GM21360 (cell line): ENCODE measurements around the gene ANAPC2.
A peak's percentile ranks its signal among the peaks of the same experiment; 100 is the strongest.

ENCODE experiments used
- ATAC-seq: cut with Tn5 transposase; IDR thresholded peaks from one replicate; pipeline ENCODE4 v1.9.1; 2021; ENCODE audit warnings: mild to moderate bottlenecking, moderate library complexity; ENCODE audit not compliant: unreplicated experiment

The ANAPC2 gene

DNA sequence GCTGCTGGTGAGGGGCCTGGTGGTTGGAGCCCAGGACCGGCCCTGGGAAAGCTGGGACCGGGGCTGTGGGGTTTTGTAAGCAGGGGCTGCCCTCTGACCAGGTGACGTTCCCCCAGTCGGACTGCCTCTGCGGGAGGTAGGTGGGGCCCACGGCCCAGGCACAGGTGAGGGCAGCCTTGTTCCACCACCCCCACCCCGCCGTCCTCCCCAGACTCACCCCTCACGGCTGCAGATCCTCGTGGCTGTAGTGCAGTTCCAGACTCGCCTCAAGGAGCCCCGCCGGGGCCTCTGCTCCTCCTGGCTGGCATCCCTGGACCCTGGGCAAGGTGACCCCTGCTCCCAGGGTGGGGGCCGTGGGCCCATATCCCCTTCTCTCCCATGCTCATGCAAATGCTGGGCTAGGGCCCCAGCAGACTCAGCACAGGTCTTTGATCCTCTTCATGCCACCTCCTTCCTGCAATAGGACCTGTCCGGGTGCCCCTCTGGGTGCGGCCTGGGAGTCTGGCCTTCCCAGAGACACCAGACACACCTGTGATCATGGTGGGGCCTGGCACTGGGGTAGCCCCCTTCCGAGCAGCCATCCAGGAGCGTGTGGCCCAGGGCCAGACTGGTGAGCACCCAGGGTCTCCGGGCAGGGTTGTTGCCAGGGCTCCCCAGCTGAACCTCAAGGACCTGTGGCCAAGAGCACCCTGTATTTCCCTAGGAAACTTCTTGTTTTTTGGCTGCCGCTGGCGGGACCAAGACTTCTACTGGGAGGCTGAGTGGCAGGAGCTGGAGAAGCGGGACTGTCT is 27.0 kb upstream of the ANAPC2 start:
- no peak for ATAC-seq

DNA sequence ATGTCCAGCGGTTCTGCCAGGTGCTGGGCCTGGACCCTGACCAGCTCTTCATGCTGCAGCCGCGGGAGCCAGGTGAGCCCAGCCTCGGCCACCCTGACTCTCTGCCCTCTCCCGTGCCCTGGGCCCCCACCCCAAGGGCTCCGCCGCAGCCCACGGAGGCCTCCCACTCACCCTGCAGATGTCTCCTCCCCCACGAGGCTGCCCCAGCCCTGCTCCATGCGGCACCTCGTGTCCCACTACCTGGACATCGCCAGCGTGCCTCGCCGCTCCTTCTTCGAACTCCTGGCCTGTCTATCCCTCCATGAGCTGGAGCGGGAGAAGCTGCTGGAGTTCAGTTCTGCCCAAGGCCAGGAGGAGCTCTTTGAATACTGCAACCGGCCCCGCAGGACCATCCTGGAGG is 26.3 kb upstream of the ANAPC2 start:
- ATAC-seq: no peak

DNA sequence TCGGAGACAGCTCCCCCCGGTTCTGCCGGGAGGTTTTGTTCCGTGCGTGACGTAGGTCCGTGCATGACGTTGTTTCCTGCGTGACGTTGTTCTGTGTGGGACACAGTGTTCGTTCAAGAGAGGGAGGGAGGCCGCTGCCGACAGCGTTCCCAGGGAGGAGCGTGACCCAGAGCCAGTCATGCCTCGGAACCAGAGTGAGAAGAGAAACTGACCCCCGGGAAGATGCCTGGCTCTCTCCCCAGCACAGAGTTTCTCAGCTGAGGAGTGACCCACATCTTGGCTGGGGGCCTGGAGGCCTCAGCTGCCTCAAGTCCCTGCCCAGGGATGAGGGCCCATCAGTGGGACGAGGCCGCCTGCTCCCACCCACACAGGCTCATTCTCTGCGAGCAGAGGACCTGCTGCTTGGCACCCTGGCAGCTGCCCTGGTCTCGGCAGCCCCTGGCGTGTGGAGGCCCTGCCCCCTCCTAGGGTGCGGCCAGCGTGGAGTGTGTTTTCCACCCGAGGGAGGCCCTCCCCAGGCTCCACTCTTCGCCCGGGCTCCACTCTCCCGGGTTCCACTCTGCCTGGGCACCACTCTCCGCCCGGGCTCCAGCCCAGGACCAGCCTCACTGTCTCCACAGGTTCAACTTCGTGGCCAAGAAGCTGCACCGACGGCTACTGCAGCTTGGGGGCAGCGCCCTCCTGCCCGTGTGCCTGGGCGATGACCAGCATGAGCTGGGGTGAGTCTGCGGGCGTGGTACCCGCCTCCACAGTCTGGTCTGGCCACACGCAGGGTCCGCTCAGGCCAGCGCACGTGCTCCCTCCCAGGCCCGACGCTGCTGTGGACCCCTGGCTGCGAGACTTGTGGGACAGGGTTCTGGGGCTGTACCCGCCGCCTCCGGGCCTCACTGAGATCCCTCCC is 25.1 kb upstream of the ANAPC2 start:
- ATAC-seq: no peak

DNA sequence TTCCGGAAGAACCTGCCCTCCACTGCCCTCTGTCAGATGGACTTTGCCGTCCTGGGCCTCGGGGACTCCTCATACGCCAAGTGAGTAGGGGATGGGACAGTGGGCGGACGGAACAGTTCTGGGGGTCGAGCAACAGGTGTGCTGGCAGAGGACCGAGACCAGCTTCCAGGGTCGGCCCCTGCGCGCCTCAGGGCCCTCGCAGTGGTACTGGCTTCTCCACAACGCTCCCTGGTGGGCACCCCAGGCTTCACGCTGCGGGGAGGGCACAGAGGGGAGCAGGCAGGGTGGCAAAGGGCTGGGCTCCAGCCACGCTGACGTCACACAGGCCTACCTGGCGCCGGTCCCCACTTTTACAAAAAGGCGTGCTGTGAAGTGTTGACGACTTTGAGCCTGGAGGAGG is 24.2 kb upstream of the ANAPC2 start:
- no peak for ATAC-seq

DNA sequence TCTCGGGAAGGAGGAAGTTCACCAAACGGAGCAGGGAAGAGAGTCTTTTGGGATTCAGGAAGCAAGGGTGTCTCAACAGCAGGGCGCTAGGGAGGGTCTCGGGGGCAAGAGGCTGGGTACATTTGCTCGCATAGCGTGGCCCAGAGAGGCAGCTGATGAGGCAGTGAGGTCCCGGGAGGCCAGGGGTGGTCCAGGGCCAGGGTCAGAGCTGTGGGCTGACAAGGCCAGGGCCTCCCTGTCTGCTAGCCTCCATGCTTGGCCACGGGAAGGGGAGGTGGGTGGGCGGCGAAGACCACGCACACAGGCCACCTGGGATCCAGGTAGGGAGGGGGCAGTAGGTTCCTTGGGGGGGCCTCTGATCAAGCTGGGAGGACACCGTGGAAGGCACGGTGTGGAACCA is 23.2 kb upstream of the ANAPC2 start:
- no peak for ATAC-seq

DNA sequence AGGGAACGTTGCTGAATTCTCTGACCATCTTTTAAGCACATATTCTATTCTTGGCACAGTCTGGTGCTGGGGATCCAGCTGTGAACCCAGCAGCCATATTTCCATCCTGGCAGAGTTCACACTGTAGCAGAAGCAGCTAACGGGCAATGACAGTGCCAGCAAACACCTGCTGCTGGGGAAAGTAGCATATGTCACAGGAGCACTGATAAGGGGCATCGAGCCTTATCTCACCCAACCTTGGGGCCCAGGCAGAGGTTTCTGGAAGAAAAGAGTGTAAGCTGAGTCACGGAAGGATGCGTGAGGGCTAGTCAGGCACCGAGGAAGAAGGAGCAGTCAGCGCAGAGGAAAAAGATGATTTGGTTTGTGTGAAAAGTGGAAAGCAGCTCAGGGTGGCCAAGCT is 18.2 kb upstream of the ANAPC2 start:
- no peak for ATAC-seq

DNA sequence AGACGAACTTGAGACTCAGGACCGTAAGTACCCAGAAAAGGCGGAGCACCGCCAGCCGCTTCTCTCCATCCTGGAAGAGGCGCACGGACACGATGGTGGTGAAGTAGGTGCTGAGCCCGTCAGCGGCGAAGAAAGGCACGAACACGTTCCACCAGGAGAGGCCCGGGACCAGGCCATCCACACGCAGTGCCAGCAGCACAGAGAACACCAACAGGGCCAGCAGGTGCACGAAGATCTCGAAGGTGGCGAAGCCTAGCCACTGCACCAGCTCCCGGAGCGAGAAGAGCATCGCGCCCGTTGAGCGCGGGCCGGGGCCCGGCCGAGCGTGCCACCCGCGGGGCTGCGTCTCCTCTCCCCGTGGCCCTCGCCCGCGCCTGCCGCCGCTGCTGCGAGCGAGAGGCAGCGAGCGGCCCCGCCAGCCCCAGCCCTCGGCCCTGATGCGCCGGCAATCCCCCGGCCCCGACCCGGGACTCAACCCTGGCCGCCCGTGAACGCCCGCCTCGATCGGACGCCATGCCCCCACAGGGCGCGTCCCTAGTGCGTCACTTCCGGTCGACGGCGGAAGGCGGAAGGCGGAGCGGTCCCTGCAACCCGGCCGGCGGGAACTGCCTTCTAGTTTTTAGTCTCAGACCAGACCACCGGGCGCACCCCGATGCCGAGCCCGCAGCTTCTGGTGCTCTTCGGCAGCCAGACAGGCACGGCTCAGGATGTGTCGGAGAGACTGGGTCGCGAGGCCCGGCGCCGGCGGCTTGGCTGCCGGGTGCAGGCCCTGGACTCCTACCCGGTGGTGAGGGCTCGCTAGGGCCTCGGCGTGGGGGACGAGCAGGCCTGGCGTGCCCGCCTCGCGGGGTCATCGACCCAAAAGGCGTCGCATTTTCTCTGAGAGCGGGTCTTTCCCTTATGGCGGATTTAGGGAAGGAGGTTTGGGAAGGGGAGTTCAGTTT is 17.0 kb upstream of the ANAPC2 start, which contains the start of the genes NDOR1 and TMEM203:
Gene NDOR1, plus strand, starts transcription at position 575 of the 944 bp plus-strand sequence. Its CDS starts 78 bp downstream, at position 653.
Gene TMEM203, minus strand, starts transcription at position 523 of the 944 bp plus-strand sequence. Its CDS starts 234 bp downstream, at position 289.
- peak; percentile 43 for ATAC-seq

DNA sequence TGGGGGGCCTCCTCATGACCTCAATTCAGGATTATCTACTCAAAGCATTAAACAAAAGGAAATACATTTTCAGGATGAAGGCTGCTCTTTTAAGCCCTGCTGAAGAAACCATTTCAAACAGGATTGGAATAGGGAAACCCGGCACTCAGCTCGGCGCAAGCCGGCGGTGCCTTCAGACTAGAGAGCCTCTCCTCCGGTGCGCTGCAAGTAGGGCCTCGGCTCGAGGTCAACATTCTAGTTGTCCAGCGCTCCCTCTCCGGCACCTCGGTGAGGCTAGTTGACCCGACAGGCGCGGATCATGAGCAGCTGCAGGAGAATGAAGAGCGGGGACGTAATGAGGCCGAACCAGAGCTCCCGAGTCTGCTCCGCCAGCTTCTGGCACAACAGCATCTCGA is 16.4 kb upstream of the ANAPC2 start:
- no peak for ATAC-seq

DNA sequence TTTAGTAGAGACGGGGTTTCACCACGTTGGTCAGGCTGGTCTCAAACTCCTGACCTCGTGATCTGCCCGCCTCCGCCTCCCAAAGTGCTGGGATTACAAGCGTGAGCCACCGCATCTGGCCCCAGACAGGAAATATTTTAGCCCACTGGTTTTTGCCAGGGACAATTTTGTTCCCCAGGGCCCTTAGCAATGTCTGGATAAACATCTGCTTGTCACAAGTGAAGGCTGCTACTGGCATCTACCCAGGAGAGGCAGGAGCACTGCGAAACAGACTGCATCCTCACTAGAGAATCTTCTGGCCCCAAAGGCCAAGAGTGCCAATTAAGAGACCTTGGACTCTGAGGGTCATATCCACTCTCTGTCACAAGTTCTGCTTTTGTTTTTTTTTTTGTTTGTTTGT is 14.6 kb upstream of the ANAPC2 start:
- ATAC-seq: no peak

DNA sequence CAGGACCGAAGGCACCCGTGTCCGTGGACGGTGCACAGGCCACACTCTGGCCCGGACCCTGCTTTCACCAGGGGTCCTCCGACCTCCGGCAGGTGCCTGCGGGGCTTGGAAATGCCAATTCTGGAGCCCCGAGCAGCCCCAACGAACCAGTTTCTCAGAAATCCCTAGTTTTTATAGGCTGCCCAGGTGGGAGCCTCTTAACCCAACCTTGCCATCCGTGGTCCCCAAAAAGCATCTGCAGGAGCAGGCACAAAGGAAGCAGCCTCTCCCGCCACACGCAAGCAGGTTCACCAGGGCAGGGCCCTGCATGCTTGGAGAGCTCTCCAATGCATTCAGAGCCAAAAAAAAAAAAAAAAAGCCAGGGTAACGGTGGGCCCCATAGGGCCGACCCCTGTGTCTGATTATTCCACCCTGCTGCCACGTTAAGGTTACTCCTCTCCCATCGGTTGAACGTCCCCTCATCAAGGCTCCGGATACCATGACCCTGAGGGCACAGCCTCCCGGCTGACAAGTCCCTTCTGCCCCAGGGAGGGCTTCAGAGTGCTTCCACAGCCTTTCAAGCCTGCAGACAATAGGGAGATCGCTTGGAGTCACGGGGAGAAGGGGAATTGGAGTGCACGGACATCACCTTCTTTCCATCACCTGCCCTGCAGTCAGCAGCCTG is 13.0 kb upstream of the ANAPC2 start:
- no peak for ATAC-seq

DNA sequence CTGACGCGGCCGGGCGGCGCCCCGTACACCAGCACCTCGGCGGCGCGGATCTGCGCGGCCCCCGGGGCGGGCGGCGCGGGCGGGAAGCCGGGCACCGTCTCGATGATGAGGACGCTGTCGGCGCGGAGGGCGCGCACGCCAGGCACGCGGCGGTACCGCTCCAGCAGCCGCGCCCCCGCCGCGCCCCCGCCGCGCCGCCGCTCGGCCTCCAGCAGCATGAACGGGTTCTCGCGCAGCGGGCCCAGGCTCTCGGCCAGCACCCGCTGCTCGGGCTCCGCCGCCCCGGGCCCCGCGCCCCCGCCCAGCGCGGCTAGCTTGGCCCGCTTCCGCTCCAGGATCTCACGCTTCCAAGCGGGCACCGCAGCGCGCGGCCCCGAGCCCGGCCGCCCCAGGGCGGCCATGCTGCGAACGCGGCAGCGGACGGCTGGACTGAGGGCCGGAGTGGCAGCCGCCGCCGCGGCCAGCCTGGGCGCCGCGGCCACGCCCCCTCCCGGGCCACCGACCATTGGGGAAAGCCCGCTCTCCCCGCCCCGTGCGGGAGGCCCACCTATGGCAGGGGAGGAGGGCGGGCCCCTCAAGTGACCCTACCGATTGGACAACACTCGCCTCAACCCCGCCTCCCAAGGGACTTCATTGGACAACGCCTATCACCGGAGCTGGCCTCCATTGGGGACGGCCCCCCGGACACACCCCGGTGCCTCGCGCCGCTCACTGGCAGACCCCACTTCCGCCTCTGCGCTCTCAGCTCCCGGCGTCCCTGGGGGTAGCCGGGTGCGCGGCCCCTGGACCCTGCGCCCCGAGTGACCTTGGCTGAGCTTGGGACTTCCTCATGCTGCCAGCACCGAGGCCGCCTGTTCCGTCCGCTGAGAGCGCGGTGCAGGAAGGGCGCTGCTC is 12.2 kb upstream of the ANAPC2 start, which contains the start of gene TPRN:
Gene TPRN, minus strand, starts transcription at position 431 of the 894 bp plus-strand sequence. Its CDS starts 30 bp downstream, at position 401.
- peak; percentile 81 for ATAC-seq

DNA sequence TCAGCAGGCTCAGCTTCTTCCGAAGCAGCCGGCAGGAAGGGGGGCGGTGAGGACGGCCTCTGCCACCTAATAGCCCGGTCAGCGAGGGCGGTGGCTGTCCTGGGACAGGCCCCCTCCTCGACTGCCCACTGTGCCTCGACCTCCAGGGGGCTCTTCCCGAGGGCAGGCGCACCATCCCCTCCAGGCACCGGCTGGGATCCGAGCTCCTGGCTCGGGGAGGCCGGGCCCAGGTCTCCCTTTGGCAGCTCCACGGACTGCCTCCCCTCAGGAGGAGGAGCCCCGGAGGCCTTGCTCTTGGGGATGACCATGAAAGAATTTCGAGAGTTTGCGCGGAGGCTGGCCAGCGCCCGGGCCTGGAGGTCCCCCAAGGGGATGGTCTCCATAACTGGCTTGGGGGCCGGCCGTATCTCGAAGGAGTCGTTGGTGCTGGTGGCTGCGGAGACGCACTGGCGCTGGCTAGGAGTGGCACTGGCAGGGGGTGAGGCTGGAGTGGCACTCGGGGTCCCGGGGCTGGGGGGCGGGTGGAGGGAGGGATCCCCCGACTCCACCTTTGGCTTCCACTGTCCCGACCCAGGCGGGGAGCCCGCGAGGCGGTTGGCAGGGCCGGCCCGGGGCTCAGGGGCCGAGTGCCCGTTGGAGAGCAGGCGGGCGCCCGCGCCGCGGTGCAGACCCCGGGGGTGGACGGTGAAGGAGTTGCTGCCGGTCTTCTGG is 11.2 kb upstream of the ANAPC2 start:
- no peak for ATAC-seq

DNA sequence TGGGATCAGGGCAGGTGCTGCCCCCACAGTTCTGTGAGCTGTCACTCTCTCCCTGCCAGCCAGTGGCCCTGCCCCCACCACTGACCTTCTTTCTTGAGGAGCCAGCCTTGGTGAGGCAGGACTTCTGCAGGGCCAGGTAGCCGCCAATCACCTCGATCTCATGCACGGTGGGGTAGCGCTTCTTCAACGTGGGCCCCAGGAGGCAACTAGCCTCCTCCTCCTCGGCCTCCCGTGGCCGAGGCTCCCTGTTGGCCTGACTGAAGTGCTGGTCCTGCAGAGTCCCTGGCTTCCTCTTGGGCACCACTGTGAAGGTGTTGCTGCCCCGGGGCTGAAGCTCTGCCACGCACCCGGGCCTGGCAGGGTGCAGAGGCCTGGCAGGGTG is 10.5 kb upstream of the ANAPC2 start:
- ATAC-seq: no peak

DNA sequence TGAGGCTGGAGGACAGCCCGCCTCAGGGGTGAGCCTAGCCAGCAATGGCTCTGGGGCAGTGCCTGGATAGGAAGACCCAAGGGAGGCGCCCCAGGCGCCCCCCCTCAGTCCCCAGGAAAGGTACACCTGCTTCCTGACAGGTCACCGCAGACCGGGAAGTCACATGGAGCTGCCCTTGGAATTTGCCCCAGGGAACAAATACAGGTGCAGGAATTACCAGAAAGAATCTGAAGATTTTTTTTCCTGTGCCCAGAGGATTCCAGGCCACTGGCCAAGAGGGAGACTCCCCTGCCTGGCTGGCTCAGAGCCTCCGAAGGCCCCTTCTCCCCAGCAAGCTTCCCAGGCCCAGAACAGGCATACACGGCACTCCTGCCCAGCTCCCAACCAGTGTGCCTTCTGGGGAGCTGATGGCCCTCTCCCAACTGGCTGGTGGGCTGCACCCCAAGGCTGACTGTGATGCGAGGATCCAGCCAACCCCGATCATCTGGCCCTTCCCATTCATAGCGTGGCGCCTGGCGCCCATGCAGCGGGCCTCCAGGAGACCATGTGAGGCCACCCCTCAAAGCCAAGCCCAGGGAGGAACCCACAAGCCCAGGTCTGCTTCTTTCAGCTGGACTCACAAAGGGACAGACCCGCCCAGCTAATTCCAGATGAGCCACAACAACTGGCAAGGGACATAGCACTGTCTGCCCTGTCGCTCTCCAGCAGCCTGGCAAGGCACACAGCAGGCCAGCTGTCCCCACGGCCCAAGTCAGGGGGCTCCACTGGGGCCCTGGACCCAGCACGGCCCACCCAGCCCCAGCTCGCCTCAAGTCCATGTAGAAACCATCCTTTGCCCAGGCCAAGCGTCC is 9.9 kb upstream of the ANAPC2 start:
- no peak for ATAC-seq

DNA sequence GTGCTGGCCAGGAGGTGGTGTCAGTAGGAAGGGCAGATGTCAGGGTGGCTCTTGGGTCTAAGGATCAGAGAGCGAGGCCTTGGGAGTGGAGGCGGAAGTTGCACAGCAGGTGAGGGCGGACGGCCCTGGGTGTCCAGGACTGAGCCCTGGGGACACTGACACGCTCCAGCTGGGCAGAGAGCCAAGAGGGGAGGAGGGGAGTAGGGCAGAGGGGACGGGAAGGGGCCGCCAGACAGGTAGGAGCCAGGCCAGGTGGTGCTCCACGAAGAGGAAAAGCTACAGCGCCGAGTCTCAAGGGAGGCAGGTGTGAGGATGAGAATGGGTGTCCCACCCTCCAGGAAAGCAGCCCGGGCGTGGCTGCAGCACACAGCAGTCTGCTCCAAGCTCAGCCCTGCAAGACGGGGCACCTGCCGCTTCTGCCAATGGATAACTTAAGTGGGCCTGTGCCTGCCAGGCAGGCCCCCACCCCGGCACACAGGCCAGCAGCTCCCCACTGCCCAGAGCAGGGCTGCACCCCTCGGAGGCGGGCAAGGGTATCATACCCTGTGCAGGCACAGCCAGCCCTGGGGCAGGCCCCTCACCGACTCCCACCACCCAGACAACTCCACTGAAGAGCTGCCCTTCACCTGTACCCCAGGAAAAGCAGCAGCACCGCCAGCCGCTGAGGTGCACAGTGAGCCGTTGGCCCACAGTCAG is 7.3 kb upstream of the ANAPC2 start:
- ATAC-seq: no peak

DNA sequence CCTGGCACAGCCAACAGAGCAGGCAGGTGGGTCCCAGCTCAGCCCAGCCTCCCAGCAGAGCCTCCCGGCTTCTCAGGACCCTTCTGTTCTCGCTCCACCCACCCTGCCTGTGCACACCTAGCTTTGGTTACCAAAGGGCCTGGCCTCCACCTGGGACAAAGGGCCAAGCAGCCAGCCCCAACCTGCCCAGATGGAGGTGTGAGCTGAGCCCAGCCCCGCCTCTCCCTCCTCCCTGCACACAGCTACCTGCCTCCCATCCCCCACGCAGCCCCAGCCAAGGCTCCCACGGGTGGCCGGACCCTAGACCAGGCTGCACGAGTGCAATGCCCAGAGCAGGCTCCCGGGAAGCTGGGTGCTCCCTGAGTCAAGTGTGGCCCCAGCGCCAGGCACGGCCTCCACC is 6.5 kb upstream of the ANAPC2 start:
- ATAC-seq: no peak

DNA sequence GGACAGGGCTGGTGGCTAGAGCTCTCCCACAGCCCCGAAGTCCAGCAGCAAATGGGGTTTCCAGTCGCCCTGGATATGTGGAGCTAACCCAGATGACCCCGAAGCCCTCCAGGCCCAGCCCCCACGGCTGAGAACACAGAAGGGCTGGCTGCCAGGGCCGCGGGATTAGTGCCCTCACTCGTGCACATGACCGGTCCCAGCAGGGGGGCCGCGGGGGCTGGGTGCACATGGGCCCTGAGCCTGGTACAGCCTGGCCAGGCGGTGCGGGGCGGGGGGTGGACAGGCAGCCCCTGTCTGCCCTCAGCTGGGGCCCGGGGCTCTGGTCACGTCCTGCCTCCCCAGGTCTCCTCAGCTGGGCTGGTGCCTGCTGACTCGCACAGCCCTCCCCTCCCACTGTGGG is 6.0 kb upstream of the ANAPC2 start:
- no peak for ATAC-seq
